ENCODE data around the gene CABYR.

DNA sequence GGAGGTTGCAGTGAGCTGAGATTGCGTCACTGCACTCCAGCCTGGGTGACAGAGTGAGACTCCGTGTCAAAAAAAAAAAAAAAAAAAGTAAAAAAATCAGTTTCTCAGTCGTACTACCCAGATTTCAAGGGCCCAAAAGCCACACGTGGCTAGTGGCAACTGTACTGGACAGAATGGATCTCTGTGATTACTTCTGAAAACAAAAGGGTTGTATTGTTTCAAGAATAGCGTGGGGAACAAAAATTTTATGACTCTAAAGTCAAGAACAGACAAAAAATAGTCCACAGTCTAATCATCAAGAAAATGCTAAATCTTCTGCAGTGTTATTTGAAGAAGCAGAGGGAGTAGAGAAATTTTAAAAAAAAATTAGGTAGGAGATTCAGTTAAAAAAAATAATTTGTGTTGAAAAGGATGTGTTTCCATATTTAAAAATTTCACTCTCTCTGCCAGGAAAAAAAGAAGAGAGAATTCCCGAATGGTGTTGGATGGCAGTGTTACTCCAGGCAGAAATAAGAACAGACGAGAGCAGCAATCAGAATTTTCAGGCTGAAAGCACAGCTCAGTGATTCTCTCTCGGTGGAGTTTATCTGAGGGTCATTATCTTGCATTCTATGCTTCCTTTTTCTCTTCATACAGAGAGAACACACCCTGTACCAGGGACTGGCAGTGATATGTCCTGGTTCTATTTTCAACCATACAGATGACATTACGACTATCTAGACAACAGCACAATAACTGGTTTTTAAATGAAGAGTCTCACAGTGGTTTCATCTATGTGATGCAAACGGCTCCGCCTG, 61.8 kb downstream of the CABYR start:
- TF ChIP-seq EZH2 (optimal IDR thresholded peaks at IDR 0.05; ENCODE audit: low read depth, low read length) (no peak), EZH2phosphoT487 (IDR thresholded peaks at IDR 0.05; ENCODE audit: low read length) (no peak)

Measured in MM.1S (cell line).